GM23338 (cell line): ENCODE results near the gene GMEB2. TPM values are rescaled to one million over a fixed set of nuclear protein-coding genes. Genes with fewer than 3 reads are reported as not detected.

Experiments used
- ATAC-seq: fragments of 200-7000 bp; cut with Tn5 transposase; 3 replicates; pipeline ENCODE4 v1.9.1; 2020
- DNase-seq: peaks from one replicate; pipeline ENCODE4 v3.0.0-alpha.2; 2015; ENCODE audit warnings: low spot score
- H2AFZ ChIP-seq: fragments of 200-600 bp; sonication (generic); 2 replicates; pipeline ENCODE4 v1.8.0; 2016; ENCODE audit warnings: antibody characterized with exemption, mild to moderate bottlenecking, moderate library complexity
- H3F3A ChIP-seq: fragments of 200-600 bp; sonication (generic); replicated peaks from 2 replicates; pipeline ENCODE4 v1.8.0; 2017; ENCODE audit warnings: antibody characterized with exemption, mixed run types, low read depth
- H3K27ac ChIP-seq: fragments of 200-600 bp; sonication (generic); 2 replicates; pipeline ENCODE4 v1.6.1; 2016; ENCODE audit warnings: low read depth
- H3K27me3 ChIP-seq: fragments of 200-600 bp; sonication (generic); 2 replicates; pipeline ENCODE4 v1.8.0; 2016; ENCODE audit warnings: mild to moderate bottlenecking, mixed run types, moderate library complexity; ENCODE audit not compliant: insufficient read depth
- H3K36me3 ChIP-seq: fragments of 200-600 bp; sonication (generic); 2 replicates; pipeline ENCODE4 v1.8.0; 2016; ENCODE audit warnings: mild to moderate bottlenecking; ENCODE audit not compliant: insufficient read depth
- H3K4me1 ChIP-seq: fragments of 200-600 bp; sonication (generic); 2 replicates; pipeline ENCODE4 v1.8.0; 2016; ENCODE audit warnings: mild to moderate bottlenecking, moderate library complexity; ENCODE audit not compliant: insufficient read depth
- H3K4me2 ChIP-seq: fragments of 200-600 bp; sonication (generic); 2 replicates; pipeline ENCODE4 v1.7.1; 2017; ENCODE audit warnings: mixed run types
- H3K4me3 ChIP-seq: fragments of 200-600 bp; sonication (generic); 2 replicates; pipeline ENCODE4 v1.6.1; 2016; ENCODE audit warnings: mixed run types
- H3K79me2 ChIP-seq: fragments of 200-600 bp; sonication (generic); replicated peaks from 2 replicates; pipeline ENCODE4 v1.8.0; 2017; ENCODE audit warnings: mild to moderate bottlenecking; ENCODE audit not compliant: insufficient read depth
- H3K9me2 ChIP-seq: fragments of 200-600 bp; sonication (generic); 2 replicates; pipeline ENCODE4 v1.8.0; 2017; ENCODE audit not compliant: insufficient read depth
- H4K20me1 ChIP-seq: fragments of 200-600 bp; sonication (generic); replicated peaks from 2 replicates; pipeline ENCODE4 v1.8.0; 2017; ENCODE audit warnings: mild to moderate bottlenecking; ENCODE audit not compliant: insufficient read depth
- H3K27ac Mint-ChIP-seq: 2 replicates; pipeline ENCODE4 v1.8.0; 2020; ENCODE audit warnings: inconsistent platforms, mild to moderate bottlenecking, moderate library complexity, mixed read lengths
- H3K27me3 Mint-ChIP-seq: 3 replicates; pipeline ENCODE4 v1.8.0; 2022; ENCODE audit warnings: low read depth, mild to moderate bottlenecking, moderate library complexity, mixed read lengths, inconsistent platforms; ENCODE audit not compliant: insufficient read depth, poor library complexity
- H3K36me3 Mint-ChIP-seq: 3 replicates; pipeline ENCODE4 v1.8.0; 2021; ENCODE audit warnings: low read depth, mild to moderate bottlenecking, inconsistent platforms, moderate library complexity, mixed read lengths
- H3K4me1 Mint-ChIP-seq: 3 replicates; pipeline ENCODE4 v1.8.0; 2020; ENCODE audit warnings: mild to moderate bottlenecking, inconsistent platforms, mixed read lengths
- H3K4me3 Mint-ChIP-seq: 3 replicates; pipeline ENCODE4 v1.8.0; 2021; ENCODE audit warnings: moderate library complexity, mild to moderate bottlenecking, inconsistent platforms, mixed read lengths
- H3K9me3 Mint-ChIP-seq: 3 replicates; pipeline ENCODE4 v1.8.0; 2020; ENCODE audit warnings: moderate library complexity, mild to moderate bottlenecking, inconsistent platforms, mixed read lengths
- CREB1 ChIP-seq: fragments of 250-450 bp; sonication (Bioruptor Pico); IDR thresholded peaks from 2 replicates; pipeline ENCODE4 v1.5.0; 2020; ENCODE audit warnings: low read depth, mild to moderate bottlenecking, moderate library complexity
- CTCF ChIP-seq, 2 experiments: fragments of 200-600 bp in 1 of 2; sonication (generic) in 1 of 2; conservative IDR thresholded peaks; 2 replicates each; pipeline versions ENCODE4 v1.5.1 to v1.6.1; 2016 to 2017; ENCODE audit warnings: antibody characterized with exemption in 2 of 2, low read depth in 2 of 2, mild to moderate bottlenecking in 2 of 2, moderate library complexity in 1 of 2
- EZH2 ChIP-seq: fragments of 200-600 bp; sonication (generic); IDR thresholded peaks from one replicate; pipeline ENCODE4 v1.8.0; 2017; ENCODE audit warnings: antibody characterized with exemption, mild to moderate bottlenecking, low read depth; ENCODE audit not compliant: unreplicated experiment
- EZH2phosphoT487 ChIP-seq: fragments of 200-600 bp; sonication (generic); IDR thresholded peaks from one replicate; pipeline ENCODE4 v1.8.1; 2018; ENCODE audit warnings: antibody characterized with exemption; ENCODE audit not compliant: unreplicated experiment
- JUNB ChIP-seq: IDR thresholded peaks from one replicate; pipeline ENCODE4 v1.6.1; 2016; ENCODE audit warnings: antibody characterized with exemption; ENCODE audit not compliant: unreplicated experiment
- NANOG ChIP-seq: IDR thresholded peaks from 2 replicates; pipeline ENCODE4 v1.6.1; 2016; ENCODE audit warnings: antibody characterized with exemption, borderline replicate concordance
- POLR2AphosphoS5 ChIP-seq: IDR thresholded peaks from 2 replicates; pipeline ENCODE4 v1.6.1; 2016; ENCODE audit warnings: antibody characterized with exemption, low read depth
- STAT1 ChIP-seq: IDR thresholded peaks from one replicate; pipeline ENCODE4 v1.6.1; 2016; ENCODE audit warnings: antibody characterized with exemption; ENCODE audit not compliant: unreplicated experiment
- ZNF114 ChIP-seq: fragments of 250-450 bp; sonication (Bioruptor Pico); IDR thresholded peaks from 2 replicates; pipeline ENCODE4 v1.5.0; 2020; ENCODE audit warnings: mild to moderate bottlenecking, moderate library complexity
- ZNF331 ChIP-seq: fragments of 250-450 bp; sonication (Bioruptor Pico); IDR thresholded peaks from 2 replicates; pipeline ENCODE4 v1.5.0; 2020; ENCODE audit warnings: low read depth, mild to moderate bottlenecking, moderate library complexity
- polyA plus RNA-seq: library from polyadenylated mRNA; unstranded; fragments of >200 nt; fragmentation: Nextera tagmentation; extraction: Ambion mirVana; gene quantifications from 2 replicates; pipeline ENCODE4 v1.2.1, GENCODE V29; 2016
- total RNA-seq: library from RNA; depleted of rRNA; stranded (reverse); fragments of >200 nt; shearing (Covaris generic); gene quantifications from 2 replicates; pipeline ENCODE4 v1.2.3, GENCODE V29; 2014
- TF ChIP-seq, protein P1 (sequence below): IDR thresholded peaks from 2 replicates; pipeline ENCODE4 v1.6.1; 2016; ENCODE audit warnings: antibody characterized with exemption
- TF ChIP-seq, protein P2 (sequence below): IDR thresholded peaks from one replicate; pipeline ENCODE4 v1.6.1; 2018; ENCODE audit warnings: antibody characterized with exemption; ENCODE audit not compliant: unreplicated experiment

Gene GMEB2
- total and polyA plus RNA-seq, 2 experiments from 2014 or later, result 4.4 to 20.6 TPM

DNA sequence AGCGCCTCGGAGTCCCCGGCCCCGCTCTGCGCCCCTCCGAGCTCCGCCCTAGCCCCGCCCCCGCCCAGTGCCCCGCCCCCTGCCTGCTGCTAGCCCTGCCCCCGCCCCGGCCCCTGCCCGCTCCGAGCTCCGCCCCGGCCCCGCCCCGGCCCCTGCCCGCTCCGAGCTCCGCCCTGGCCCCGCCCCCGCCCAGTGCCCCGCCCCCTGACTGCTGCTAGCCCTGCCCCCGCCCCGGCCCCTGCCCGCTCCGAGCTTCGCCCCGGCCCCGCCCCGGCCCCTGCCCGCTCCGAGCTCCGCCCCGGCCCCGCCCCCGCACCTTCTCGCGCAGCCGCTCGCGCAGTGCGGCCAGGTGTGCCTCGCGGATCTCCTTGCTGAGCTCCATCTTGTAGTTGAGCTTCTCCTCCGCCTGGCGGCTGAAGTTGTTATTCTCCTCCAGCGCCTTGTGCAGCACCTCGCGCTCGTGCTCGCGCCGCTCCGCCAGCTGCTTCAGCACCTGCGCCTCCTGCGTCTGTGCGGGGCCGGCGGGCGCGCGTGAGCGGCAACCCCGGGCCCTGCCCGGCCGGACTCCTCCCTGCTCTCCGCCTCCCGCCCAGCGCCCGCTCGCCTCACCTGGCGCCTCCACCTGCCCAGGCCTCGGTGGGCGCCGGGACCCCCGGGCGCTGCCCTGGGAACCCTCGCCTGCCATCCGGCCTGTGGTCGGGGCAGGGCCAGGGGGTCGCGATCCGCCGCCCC is 15.1 kb upstream of the GMEB2 start:
- peak in 1 of 2 experiments; percentile 40; a peak in 3 of 4 replicates for TF ChIP-seq CTCF (conservative IDR thresholded peaks at IDR 0.05; ENCODE audit: low read depth in 2 of 2)
- no peak for TF ChIP-seq JUNB
- no peak for TF ChIP-seq ZNF331
- no peak for TF ChIP-seq STAT1
- TF ChIP-seq ZNF114, result no peak
- TF ChIP-seq EZH2, result no peak
- TF ChIP-seq POLR2AphosphoS5, result peak; percentile 67
- no peak for TF ChIP-seq NANOG
- TF ChIP-seq, protein P1, sequence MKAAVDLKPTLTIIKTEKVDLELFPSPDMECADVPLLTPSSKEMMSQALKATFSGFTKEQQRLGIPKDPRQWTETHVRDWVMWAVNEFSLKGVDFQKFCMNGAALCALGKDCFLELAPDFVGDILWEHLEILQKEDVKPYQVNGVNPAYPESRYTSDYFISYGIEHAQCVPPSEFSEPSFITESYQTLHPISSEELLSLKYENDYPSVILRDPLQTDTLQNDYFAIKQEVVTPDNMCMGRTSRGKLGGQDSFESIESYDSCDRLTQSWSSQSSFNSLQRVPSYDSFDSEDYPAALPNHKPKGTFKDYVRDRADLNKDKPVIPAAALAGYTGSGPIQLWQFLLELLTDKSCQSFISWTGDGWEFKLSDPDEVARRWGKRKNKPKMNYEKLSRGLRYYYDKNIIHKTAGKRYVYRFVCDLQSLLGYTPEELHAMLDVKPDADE, result no peak
- TF ChIP-seq, protein P2, sequence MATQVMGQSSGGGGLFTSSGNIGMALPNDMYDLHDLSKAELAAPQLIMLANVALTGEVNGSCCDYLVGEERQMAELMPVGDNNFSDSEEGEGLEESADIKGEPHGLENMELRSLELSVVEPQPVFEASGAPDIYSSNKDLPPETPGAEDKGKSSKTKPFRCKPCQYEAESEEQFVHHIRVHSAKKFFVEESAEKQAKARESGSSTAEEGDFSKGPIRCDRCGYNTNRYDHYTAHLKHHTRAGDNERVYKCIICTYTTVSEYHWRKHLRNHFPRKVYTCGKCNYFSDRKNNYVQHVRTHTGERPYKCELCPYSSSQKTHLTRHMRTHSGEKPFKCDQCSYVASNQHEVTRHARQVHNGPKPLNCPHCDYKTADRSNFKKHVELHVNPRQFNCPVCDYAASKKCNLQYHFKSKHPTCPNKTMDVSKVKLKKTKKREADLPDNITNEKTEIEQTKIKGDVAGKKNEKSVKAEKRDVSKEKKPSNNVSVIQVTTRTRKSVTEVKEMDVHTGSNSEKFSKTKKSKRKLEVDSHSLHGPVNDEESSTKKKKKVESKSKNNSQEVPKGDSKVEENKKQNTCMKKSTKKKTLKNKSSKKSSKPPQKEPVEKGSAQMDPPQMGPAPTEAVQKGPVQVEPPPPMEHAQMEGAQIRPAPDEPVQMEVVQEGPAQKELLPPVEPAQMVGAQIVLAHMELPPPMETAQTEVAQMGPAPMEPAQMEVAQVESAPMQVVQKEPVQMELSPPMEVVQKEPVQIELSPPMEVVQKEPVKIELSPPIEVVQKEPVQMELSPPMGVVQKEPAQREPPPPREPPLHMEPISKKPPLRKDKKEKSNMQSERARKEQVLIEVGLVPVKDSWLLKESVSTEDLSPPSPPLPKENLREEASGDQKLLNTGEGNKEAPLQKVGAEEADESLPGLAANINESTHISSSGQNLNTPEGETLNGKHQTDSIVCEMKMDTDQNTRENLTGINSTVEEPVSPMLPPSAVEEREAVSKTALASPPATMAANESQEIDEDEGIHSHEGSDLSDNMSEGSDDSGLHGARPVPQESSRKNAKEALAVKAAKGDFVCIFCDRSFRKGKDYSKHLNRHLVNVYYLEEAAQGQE, result no peak
- no peak for TF ChIP-seq EZH2phosphoT487
- no peak; the same call in 1 of the 2 replicates for TF ChIP-seq CREB1 (CRISPR knock-in tag)
- Histone ChIP-seq H3K27ac (peak overlapping the region; percentile 84), H4K20me1 (no peaks in the 10 kb centered on the region; the same call in 1 of the 2 replicates), H3K9me2 (no peaks in the 10 kb centered on the region), H3K79me2 (no peaks in the 10 kb centered on the region), H2AFZ (no peak overlapping the region), H3K4me3 (peak overlapping the region; percentile 79), H3K27me3 (no peaks in the 10 kb centered on the region), H3F3A (peaks cover 9% of the 10 kb centered on the region; the same call in 1 of the 2 replicates), H3K4me2 (peak overlapping the region; percentile 89), H3K36me3 (no peaks in the 10 kb centered on the region), H3K4me1 (peaks cover 7% of the 10 kb centered on the region; the same call in 1 of the 2 replicates)
- ATAC-seq, result peak; percentile 74
- Mint-ChIP-seq H3K36me3 (peaks cover 3% of the 10 kb centered on the region; the same call in 2 of the 3 replicates), H3K4me3 (peak overlapping the region; percentile 80; the same call in 2 of the 3 replicates), H3K27me3 (peaks cover 14% of the 10 kb centered on the region), H3K9me3 (no peaks in the 10 kb centered on the region), H3K4me1 (peaks cover 11% of the 10 kb centered on the region), H3K27ac (no peak overlapping the region)
- DNase-seq, result peak; percentile 96
